Fibroblast of skin of abdomen (primary cell): ENCODE results near the gene NFATC3.

Experiments
- DNase-seq: peaks from one replicate; pipeline ENCODE4 v3.0.0-alpha.2; 2013

NFATC3 gene

GRCh38 chr16:68190736-68191510, 105.8 kb downstream of the NFATC3 start:
- peak; percentile 25 for DNase-seq

- DNase-seq = no peak
Measured at GRCh38 chr16:68194251-68194650, 109.1 kb downstream of the NFATC3 start.

DNA sequence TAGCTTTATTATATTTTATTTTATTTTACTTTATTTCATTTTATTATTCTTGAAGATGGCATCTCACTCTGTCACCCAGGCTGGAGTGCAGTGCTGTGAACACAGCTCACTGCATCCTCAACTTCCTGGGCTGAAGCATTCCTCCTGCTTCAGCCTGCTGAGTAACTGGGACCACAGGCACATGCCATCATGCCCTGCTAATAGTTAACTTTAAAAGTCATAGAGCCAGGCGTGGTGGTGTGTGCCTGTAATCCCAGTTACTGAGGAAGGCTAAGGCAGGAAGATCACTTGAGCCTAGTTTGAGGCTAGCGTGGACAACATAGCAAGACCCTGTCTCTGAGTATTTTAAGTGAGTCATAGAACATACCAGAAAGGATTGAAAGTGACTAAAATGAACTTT, 112.1 kb downstream of the NFATC3 start:
- DNase-seq = peak; percentile 18

GRCh38 chr16:68200088-68200783, 115.1 kb downstream of the NFATC3 start:
- DNase-seq = peak; percentile 33

- DNase-seq = no peak
Measured at GRCh38 chr16:68202091-68202519, 116.9 kb downstream of the NFATC3 start.

DNA sequence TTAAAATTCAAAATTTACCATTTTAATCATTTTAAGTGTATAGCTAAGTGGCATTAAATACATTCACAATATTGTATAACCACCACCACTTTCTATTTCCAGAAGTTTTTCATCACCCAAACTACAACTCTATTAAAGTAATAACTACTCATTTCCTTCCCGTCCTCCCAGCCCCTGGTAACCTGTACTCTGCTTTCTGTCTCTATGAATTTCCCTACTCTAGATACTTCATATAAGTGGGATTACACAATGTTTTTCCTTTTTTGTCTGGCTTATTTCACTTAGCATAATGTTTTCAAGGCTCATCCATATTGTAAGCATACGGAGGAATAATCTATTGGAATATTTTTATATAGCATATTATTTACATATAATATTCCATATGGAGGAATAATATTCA, 121.1 kb downstream of the NFATC3 start:
- DNase-seq = no peak

GRCh38 chr16:68214726-68215125, 129.6 kb downstream of the NFATC3 start:
- DNase-seq = no peak

- no peak for DNase-seq
Measured at GRCh38 chr16:68215302-68215701, 130.1 kb downstream of the NFATC3 start.

DNA sequence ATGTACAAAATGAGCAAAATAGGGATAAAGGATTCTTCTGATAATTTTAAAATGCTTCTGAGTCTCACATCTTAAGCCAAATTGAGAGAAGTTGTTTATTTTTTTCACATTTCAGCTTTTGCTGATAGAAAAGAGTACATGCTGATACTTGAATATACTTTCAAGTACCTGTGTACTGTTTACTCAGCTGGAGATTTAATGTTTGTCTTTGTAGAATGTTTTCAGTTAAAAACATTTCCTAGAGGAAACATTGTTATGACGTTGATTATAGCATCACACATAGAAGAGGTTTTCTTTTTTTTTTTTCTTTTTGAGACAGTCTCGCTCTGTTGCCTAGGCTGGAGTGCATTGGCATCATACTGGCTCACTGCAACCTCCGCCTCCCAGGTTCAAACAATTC, 131.1 kb downstream of the NFATC3 start:
- DNase-seq = no peak

DNA sequence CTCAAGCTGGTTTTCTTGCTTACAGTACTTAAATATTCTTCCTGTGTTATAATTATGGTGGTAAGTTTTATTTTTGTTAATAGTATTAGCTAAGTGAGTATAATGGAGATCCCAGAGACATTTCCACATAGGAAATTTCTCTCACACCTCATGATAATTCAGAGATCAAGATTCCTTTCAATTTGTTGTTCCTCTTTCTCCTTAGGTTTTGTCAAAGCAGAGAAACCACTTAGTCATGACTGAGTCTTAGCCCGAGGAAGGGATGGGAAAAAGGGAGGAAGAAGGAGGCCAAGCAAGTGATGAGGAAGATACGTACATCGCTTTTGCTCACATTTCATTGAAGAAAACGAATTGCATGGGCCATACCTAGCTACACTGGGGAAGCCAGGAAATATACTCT, 132.3 kb downstream of the NFATC3 start:
- no peak for DNase-seq

GRCh38 chr16:68219725-68220351, 134.7 kb downstream of the NFATC3 start:
- DNase-seq = no peak

DNA sequence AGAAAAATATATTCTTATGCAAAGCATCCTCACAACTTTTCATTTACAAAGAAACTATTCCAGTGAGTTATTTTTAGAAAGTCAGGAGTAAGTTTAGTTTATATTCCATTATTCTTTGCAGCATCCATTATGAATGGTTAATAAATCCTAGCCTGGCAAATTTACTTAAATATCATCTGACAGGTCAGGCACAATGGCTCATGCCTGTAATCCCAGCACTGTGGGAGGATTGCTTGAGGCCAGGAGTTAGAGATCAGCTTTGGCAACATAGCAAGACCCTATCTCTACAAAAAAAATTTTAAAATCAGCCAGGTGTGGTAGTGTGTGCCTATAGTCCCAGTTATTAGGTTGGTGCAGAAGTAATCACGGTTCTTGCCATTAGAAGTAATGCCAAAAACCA, 137.9 kb downstream of the NFATC3 start:
- DNase-seq = no peak

GRCh38 chr16:68226116-68226515, 140.9 kb downstream of the NFATC3 start:
- DNase-seq = no peak

DNA sequence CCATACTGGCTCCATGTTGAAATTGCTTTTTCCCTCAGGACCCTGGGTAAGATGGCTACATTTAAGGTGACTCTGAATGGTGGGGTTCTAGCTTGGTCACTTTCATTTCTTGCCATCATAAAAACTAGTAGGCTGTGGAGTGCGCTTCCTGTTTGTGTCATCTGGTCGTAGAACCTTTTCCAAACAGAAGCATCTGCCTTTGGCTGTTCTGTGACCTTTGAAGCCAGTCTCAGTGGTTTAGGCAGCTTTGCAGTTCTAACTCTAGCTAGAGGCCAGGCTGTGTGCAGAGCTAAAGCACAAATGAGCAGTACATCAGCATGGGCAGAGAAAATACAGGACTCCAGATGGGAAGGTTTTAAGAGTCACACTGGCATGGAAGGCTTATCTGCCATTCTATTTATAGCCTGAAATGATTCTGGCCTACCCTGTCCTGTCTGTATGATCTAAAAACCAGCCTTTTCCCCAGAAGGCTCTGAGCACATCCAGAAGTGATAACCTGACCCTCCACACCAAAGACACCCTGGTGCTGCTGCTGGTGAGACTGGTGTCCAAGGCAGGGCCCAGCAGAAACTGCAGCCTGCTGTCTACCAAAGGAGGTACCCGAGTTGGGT, 142.1 kb downstream of the NFATC3 start:
- DNase-seq = no peak

- DNase-seq = no peak
Measured at GRCh38 chr16:68227850-68228553, 142.8 kb downstream of the NFATC3 start.

DNA sequence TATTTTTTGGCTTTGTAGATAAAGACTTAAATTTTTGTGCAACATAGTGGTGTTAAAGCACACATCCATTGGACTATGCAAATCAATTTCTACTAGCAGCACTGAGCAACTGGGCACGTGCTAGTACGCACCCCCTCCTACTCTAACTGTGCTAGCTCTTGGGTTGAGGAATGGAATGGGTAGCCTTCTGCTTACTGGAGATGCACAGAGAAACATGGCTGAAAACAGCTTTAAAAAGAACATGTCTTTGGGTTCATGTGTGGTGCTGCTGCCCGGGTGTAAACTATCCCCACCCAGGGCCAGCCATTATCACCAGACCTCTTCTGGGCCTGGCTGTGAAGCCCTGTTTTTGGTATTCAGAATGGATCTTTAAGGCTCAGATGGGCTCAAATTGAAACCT, 143.5 kb downstream of the NFATC3 start:
- no peak for DNase-seq

GRCh38 chr16:68229431-68230175, 144.4 kb downstream of the NFATC3 start:
- DNase-seq = peak; percentile 59

DNA sequence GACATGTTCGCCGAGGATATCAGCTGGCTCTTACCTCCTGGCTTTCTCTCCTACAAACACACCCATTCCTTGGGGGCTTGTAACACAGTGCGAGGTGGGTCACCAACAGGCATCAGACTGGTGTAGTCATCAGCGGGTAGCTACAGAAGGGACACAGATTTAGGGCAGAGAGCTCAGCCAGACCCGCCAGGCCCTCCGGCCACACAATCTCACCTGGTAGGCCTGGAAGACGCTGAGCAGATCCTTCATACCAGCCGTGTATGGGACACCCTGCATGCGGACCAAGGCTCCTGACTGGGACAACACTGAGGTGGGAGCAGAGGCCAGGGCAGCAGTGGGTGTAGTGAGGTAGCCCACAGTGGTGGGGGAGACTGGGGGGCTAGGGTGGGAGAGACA, 145.0 kb downstream of the NFATC3 start:
- no peak for DNase-seq

DNA sequence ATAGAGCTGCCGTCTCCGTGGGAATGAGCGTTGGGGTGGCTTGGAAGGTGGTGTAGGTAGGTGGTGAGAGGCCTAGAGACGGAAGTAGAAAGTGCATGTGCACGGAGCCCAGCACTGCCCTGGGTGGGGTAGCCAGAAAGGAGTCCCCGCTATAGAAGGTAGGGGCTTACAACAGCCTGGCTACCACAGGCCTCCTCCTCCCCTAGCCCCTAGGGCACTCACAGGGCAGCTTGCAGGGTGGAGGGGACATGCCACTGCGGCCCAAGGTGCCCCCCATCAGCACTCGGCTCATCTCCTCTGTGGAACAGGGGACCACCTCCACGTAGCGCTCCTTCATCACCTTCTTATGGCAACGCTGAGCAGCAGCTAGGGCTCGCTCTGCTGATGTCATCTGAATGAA, 145.8 kb downstream of the NFATC3 start:
- no peak for DNase-seq

DNA sequence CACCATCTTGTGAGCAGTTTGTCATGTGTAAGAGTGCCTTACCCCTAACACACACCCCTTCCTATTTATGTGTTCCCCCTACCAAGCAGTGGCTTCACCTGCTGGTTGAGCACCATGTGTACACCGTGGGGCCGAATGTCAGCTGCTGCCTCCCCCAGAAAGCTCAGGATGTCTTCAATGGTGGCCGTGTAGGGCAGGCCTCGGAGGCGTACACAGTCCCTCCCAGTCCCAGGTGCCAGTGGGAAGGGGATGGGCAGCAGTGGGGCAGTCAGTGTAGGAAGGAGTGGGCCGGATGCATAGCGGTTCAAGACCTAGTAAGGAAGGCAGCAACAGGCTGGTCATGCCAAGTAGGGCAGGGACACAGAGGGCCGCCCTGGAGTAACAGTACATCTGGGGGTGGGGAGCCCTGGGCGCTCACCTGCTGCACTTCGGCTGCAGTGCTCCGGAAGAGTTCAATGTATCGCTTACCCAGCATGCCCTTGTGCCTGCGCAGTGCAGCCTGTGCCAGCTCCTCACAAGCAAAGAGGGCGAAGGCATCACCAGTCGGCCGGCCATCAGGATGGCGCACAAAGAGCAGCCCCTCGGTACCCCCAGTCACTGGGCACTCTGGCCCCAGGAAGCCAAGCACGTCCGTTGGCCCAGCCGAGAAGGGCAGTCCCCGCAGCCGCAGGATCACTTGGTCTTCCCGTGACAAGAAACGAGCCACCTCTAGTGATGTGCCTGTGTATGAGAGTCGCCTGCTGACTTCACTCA, 146.4 kb downstream of the NFATC3 start:
- no peak for DNase-seq

DNA sequence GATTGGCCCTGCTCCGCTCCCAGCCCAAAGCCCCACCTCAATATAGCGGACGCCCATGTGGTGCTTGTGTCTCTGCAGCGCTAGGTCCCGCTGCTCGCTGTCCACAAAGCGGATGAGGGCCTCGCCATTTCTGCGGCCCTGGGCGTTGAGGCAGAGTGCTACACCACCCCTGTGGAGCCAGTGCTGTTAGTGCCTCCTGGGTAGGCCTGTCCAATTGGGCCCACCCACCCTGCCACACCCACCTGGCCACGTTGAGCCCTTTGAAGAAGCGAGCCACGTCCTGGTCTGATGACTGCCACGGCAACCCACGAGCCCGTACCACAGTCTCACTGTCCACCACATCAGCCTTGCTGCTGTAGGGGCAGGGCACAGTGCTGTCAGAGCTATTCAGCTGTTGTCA, 147.2 kb downstream of the NFATC3 start:
- DNase-seq = no peak
